K562 (cell line): Measurements from ENCODE around the gene FUNDC1. TPM values are rescaled to one million over a fixed set of nuclear protein-coding genes. Genes with fewer than 3 reads are reported as not detected.
A peak's percentile ranks its signal among the peaks of the same experiment; 100 is the strongest.

Source experiments
- ARID1B ChIP-seq: fragments of 450-650 bp; IDR thresholded peaks from 2 replicates; pipeline ENCODE4 v1.6.1; 2016; ENCODE audit warnings: antibody characterized with exemption, mild to moderate bottlenecking, inconsistent platforms
- BRCA1 ChIP-seq, 2 experiments: fragments of 450-650 bp in 1 of 2; sonication (generic) in 1 of 2; formaldehyde crosslinking in 1 of 2; IDR thresholded peaks; 2 replicates each; pipeline versions ENCODE4 v1.5.0 to v1.6.1; 2017 to 2020; ENCODE audit warnings: mild to moderate bottlenecking in 1 of 2, missing genetic modification reagents in 1 of 2
- CBX3 ChIP-seq, 2 experiments: IDR thresholded peaks; 1 replicate in 1 of 2; 2 replicates in 1 of 2; pipeline ENCODE4 v1.6.1; 2012; ENCODE audit warnings: inconsistent platforms in 2 of 2, low read length in 2 of 2, borderline replicate concordance in 1 of 2, control low read depth in 1 of 2
- DIDO1 ChIP-seq: fragments of 450-650 bp; IDR thresholded peaks from 2 replicates; pipeline ENCODE4 v1.6.1; 2016; ENCODE audit warnings: low read depth, missing biosample characterization, missing genetic modification characterization
- FIP1L1 ChIP-seq: fragments of 200-400 bp; formaldehyde crosslinking; IDR thresholded peaks from 2 replicates; pipeline ENCODE4 v1.6.1; 2018; ENCODE audit warnings: mild to moderate bottlenecking, low read depth, low read length; ENCODE audit not compliant: poor library complexity, severe bottlenecking
- FOXA3 ChIP-seq, 2 experiments: fragments of 450-650 bp in 1 of 2; sonication (generic) in 1 of 2; formaldehyde crosslinking; IDR thresholded peaks in 1 of 2; conservative IDR thresholded peaks in 1 of 2; 2 replicates each; pipeline versions ENCODE4 v1.4.0 to v1.8.0; 2020 to 2022; ENCODE audit warnings: mild to moderate bottlenecking in 2 of 2, missing genetic modification reagents in 1 of 2
- FOXK1 ChIP-seq: sonication (generic); formaldehyde crosslinking; IDR thresholded peaks from 2 replicates; pipeline ENCODE4 v1.8.0; 2022; ENCODE audit warnings: missing genetic modification reagents, mild to moderate bottlenecking, borderline replicate concordance
- HDGF ChIP-seq: fragments of 450-650 bp; IDR thresholded peaks from 2 replicates; pipeline ENCODE4 v1.6.1; 2016
- MAFF ChIP-seq: IDR thresholded peaks from 2 replicates; pipeline ENCODE4 v1.6.1; 2012; ENCODE audit warnings: low read length, improper control_type of control experiment
- MAFG ChIP-seq: fragments of 450-650 bp; conservative IDR thresholded peaks from 2 replicates; pipeline ENCODE4 v1.6.1; 2016; ENCODE audit warnings: missing genetic modification characterization, missing compliant biosample characterization
- PURB ChIP-seq: sonication (generic); formaldehyde crosslinking; IDR thresholded peaks from 2 replicates; pipeline ENCODE4 v1.9.0; 2021; ENCODE audit warnings: low read depth, mild to moderate bottlenecking, missing genetic modification reagents
- RFX1 ChIP-seq: fragments of 450-650 bp; IDR thresholded peaks from 2 replicates; pipeline ENCODE4 v1.6.1; 2016; ENCODE audit warnings: mild to moderate bottlenecking, moderate library complexity
- RHOXF2B ChIP-seq: fragments of 250-450 bp; sonication (Bioruptor Pico); conservative IDR thresholded peaks from 2 replicates; pipeline ENCODE4 v1.5.1; 2021
- SAFB2 ChIP-seq: fragments of 200-400 bp; formaldehyde crosslinking; IDR thresholded peaks from 2 replicates; pipeline ENCODE4 v1.6.1; 2018; ENCODE audit warnings: borderline replicate concordance, low read length, low read depth, moderate library complexity; ENCODE audit not compliant: severe bottlenecking
- SMAD1 ChIP-seq: fragments of 150-350 bp; IDR thresholded peaks from 2 replicates; pipeline ENCODE4 v1.6.1; 2014; ENCODE audit warnings: low read length, low read depth; ENCODE audit not compliant: partially characterized antibody
- ZBTB8A ChIP-seq: fragments of 450-650 bp; IDR thresholded peaks from 2 replicates; pipeline ENCODE4 v1.6.1; 2018; ENCODE audit warnings: mild to moderate bottlenecking, moderate library complexity; ENCODE audit not compliant: partially characterized antibody
- ZKSCAN1 ChIP-seq: fragments of 150-350 bp; IDR thresholded peaks from 2 replicates; pipeline ENCODE4 v1.6.1; 2016; ENCODE audit warnings: low read depth, low read length
- ZNF24 ChIP-seq: fragments of 450-650 bp; IDR thresholded peaks from 2 replicates; pipeline ENCODE4 v1.6.1; 2016
- ZNF57 ChIP-seq: fragments of 450-650 bp; formaldehyde crosslinking; IDR thresholded peaks from 2 replicates; pipeline ENCODE4 v1.4.0; 2020; ENCODE audit warnings: mild to moderate bottlenecking, moderate library complexity
- ZNF830 ChIP-seq: fragments of 250-450 bp; sonication (Bioruptor Pico); IDR thresholded peaks from 2 replicates; pipeline ENCODE4 v1.5.0; 2021; ENCODE audit warnings: mild to moderate bottlenecking
- polyA plus RNA-seq, 8 experiments: library from polyadenylated mRNA; depleted of rRNA in 4 of 8; stranded (reverse) in 5 of 8; unstranded in 3 of 8; fragments of >200 nt; fragmentation: Nextera tagmentation in 2 of 8; fragmentation: Illumina TruSeq in 1 of 8; extraction: Ambion mirVana in 2 of 8; extraction: Trizol in 1 of 8; gene quantifications; 2 replicates each; pipeline versions ENCODE4 v1.2.1 to v1.2.3, GENCODE V29; 2011 to 2014; ENCODE audit warnings: inconsistent platforms in 1 of 8, missing spikeins in 1 of 8
- total RNA-seq, 7 experiments: library from RNA; depleted of rRNA in 6 of 7; stranded (reverse); fragments of >200 nt in 6 of 7; fragmentation: Illumina TruSeq in 2 of 7; extraction: Trizol in 2 of 7; gene quantifications; 2 replicates each; pipeline versions ENCODE4 v1.2.1 to v1.2.3, GENCODE V29; 2011 to 2021; ENCODE audit warnings: low replicate concordance in 1 of 7
- TF ChIP-seq, protein P1 (sequence below): sonication (generic); formaldehyde crosslinking; IDR thresholded peaks from 2 replicates; pipeline ENCODE4 v1.8.0; 2023; ENCODE audit warnings: missing genetic modification reagents, mild to moderate bottlenecking, borderline replicate concordance
- TF ChIP-seq, protein P2 (sequence below): IDR thresholded peaks from 2 replicates; pipeline ENCODE4 v1.6.1; 2014; ENCODE audit warnings: antibody characterized with exemption

FUNDC1 gene
- total and polyA plus RNA-seq, 9 of the 15 experiments (the other 6 are each of a cell fraction or from before 2014, with no cell fraction given): 15.6 to 59.1 (median 29.3) TPM

GRCh38 chrX:44483965-44484606 is 58.6 kb downstream of the FUNDC1 start (continued):
- no peak for TF ChIP-seq HDGF
- TF ChIP-seq PURB (CRISPR knock-in tag): no peak
- TF ChIP-seq RHOXF2B (CRISPR knock-in tag): peak; percentile 86; the same call in 1 of the 2 replicates
- no peak for TF ChIP-seq RFX1
- no peak for TF ChIP-seq ZNF830
- no peak for TF ChIP-seq BRCA1 (IDR thresholded peaks at IDR 0.05)
- no peak for TF ChIP-seq BRCA1 (CRISPR knock-in tag; IDR thresholded peaks at IDR 0.05)
- peak; percentile 52; the same call in 1 of the 2 replicates for TF ChIP-seq DIDO1 (tag)
- TF ChIP-seq FOXK1 (CRISPR knock-in tag): no peak
- TF ChIP-seq, protein P1, sequence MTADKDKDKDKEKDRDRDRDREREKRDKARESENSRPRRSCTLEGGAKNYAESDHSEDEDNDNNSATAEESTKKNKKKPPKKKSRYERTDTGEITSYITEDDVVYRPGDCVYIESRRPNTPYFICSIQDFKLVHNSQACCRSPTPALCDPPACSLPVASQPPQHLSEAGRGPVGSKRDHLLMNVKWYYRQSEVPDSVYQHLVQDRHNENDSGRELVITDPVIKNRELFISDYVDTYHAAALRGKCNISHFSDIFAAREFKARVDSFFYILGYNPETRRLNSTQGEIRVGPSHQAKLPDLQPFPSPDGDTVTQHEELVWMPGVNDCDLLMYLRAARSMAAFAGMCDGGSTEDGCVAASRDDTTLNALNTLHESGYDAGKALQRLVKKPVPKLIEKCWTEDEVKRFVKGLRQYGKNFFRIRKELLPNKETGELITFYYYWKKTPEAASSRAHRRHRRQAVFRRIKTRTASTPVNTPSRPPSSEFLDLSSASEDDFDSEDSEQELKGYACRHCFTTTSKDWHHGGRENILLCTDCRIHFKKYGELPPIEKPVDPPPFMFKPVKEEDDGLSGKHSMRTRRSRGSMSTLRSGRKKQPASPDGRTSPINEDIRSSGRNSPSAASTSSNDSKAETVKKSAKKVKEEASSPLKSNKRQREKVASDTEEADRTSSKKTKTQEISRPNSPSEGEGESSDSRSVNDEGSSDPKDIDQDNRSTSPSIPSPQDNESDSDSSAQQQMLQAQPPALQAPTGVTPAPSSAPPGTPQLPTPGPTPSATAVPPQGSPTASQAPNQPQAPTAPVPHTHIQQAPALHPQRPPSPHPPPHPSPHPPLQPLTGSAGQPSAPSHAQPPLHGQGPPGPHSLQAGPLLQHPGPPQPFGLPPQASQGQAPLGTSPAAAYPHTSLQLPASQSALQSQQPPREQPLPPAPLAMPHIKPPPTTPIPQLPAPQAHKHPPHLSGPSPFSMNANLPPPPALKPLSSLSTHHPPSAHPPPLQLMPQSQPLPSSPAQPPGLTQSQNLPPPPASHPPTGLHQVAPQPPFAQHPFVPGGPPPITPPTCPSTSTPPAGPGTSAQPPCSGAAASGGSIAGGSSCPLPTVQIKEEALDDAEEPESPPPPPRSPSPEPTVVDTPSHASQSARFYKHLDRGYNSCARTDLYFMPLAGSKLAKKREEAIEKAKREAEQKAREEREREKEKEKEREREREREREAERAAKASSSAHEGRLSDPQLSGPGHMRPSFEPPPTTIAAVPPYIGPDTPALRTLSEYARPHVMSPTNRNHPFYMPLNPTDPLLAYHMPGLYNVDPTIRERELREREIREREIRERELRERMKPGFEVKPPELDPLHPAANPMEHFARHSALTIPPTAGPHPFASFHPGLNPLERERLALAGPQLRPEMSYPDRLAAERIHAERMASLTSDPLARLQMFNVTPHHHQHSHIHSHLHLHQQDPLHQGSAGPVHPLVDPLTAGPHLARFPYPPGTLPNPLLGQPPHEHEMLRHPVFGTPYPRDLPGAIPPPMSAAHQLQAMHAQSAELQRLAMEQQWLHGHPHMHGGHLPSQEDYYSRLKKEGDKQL (CRISPR knock-in tag): no peak
- TF ChIP-seq, protein P2, sequence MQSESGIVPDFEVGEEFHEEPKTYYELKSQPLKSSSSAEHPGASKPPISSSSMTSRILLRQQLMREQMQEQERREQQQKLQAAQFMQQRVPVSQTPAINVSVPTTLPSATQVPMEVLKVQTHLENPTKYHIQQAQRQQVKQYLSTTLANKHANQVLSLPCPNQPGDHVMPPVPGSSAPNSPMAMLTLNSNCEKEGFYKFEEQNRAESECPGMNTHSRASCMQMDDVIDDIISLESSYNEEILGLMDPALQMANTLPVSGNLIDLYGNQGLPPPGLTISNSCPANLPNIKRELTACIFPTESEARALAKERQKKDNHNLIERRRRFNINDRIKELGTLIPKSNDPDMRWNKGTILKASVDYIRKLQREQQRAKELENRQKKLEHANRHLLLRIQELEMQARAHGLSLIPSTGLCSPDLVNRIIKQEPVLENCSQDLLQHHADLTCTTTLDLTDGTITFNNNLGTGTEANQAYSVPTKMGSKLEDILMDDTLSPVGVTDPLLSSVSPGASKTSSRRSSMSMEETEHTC: no peak
- no peak for TF ChIP-seq CBX3 (IDR thresholded peaks at IDR 0.05; ENCODE audit: borderline replicate concordance in 1 of 2, low read length in 2 of 2)
- TF ChIP-seq ARID1B: no peak; the same call in 1 of the 2 replicates
- TF ChIP-seq SAFB2: no peak
- peak; percentile 93 for TF ChIP-seq MAFF
- no peak for TF ChIP-seq ZKSCAN1
- TF ChIP-seq MAFG (tag): peak; percentile 96
- no peak for TF ChIP-seq ZBTB8A
- no peak for TF ChIP-seq SMAD1
- TF ChIP-seq FOXA3 (CRISPR knock-in tag; conservative IDR thresholded peaks at IDR 0.05 in 1 of 2, IDR thresholded peaks at IDR 0.05 in 1 of 2): no peak
- no peak for TF ChIP-seq ZNF57
- no peak for TF ChIP-seq ZNF24
- no peak for TF ChIP-seq FIP1L1
